Colonic mucosa (tissue), 4 donors: Measurements from ENCODE around the gene GALNT11. TPM values are rescaled to one million over a fixed set of nuclear protein-coding genes. Genes with fewer than 3 reads are reported as not detected.

Experiments
- DNase-seq: peaks from one replicate; pipeline ENCODE4 v3.0.0-alpha.2; 2020
- H3K27ac ChIP-seq: fragments of 200-600 bp; one replicate; pipeline ENCODE4 v1.8.0; 2021
- H3K27me3 ChIP-seq: fragments of 200-600 bp; one replicate; pipeline ENCODE4 v1.8.0; 2021
- H3K36me3 ChIP-seq: fragments of 200-600 bp; one replicate; pipeline ENCODE4 v1.8.0; 2021
- H3K4me1 ChIP-seq: fragments of 200-600 bp; one replicate; pipeline ENCODE4 v1.8.0; 2021; ENCODE audit warnings: mild to moderate bottlenecking
- H3K4me3 ChIP-seq: fragments of 200-600 bp; one replicate; pipeline ENCODE4 v1.8.0; 2021
- H3K9ac ChIP-seq, 2 donors: one replicate each; pipeline ENCODE4 v1.7.0; 2013; ENCODE audit warnings: control low read depth in 2 of 2, low read depth in 2 of 2, low read length in 2 of 2
- H3K9me3 ChIP-seq: fragments of 200-600 bp; one replicate; pipeline ENCODE4 v1.8.0; 2021
- intact Hi-C: fragments of 100-400 bp; cut with DNase I; formaldehyde crosslinking; loops from one replicate; pipeline ENCODE4 v1.14.1; 2022
- total RNA-seq, 2 donors: library from RNA; stranded (reverse); fragmentation: NEBNext Ultra II Directional in 1 of 2; extraction: Animal tissue kit (Norgen Biotek cat#: 25700) in 1 of 2; gene quantifications; one replicate each; pipeline ENCODE4 v1.2.1, GENCODE V29; 2021
- TF ChIP-seq, protein P1 (sequence below): fragments of 200-600 bp; IDR thresholded peaks from one replicate; pipeline ENCODE4 v1.8.0; 2022; ENCODE audit warnings: antibody characterized with exemption, mild to moderate bottlenecking
- donor health status: healthy.
- donor health status: DM: no; HTN: no; CAD: no.
- donor health status: DM: no; HTN: no; CAD: no.

Gene GALNT11
- 10 to 100 TPM; 18.5 to 20.8 TPM for total RNA-seq

DNA sequence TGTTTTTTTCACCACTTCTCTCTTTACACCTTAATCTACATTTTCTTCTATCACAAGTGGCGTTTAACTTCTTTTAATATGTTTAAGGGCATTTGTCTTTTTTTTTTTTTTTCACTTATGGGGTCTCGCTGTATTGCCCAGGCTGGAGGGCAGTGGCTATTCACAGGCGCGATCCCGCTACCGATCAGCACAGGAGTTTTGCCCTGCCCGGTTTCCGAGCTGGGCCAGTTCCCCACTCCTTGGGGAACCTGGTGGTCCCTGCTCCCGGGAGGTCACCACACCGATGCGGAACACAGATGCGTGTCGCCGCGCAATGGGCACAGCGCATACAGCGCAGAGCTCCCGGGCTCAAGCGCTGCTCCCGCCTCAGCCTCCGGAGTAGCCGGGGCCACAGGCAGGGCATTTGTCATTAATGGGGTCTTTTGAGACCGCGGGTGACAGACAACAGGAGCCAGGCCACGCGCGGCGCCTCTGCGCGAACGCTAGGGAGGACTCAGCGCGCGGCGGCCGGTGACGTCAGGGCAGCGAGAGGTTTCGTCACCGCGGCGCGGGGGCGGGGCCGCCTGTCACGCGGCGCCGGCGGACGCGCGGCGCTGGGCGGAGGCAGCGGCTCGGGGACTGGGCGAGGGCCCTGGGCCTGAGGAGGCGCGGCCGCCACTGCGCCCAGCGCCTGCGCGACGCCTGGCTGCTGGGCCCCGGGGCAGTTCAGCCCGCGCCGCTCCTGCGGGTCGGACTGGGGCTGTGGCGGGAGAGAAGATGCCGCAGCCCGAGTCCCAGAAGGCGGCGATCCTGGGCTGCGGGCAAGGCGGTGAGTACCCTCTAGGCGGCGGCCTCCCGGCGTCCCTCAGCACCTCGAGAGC lies at the start of gene GALNT11:
GALNT11 (plus strand) TSS at position 598 of the 860 bp plus-strand sequence. CDS start 68,554 bp downstream, outside the sequence.
- peak within 1 kb of the TSS; percentile 78 for H3K27ac ChIP-seq
- H3K9ac ChIP-seq, result peak within 1 kb of the TSS; percentile 80 to 96
- no peaks in the 10 kb centered on the region for H3K27me3 ChIP-seq
- H3K4me1 ChIP-seq, result peaks cover 7% of the 10 kb centered on the region
- TF ChIP-seq, protein P1, sequence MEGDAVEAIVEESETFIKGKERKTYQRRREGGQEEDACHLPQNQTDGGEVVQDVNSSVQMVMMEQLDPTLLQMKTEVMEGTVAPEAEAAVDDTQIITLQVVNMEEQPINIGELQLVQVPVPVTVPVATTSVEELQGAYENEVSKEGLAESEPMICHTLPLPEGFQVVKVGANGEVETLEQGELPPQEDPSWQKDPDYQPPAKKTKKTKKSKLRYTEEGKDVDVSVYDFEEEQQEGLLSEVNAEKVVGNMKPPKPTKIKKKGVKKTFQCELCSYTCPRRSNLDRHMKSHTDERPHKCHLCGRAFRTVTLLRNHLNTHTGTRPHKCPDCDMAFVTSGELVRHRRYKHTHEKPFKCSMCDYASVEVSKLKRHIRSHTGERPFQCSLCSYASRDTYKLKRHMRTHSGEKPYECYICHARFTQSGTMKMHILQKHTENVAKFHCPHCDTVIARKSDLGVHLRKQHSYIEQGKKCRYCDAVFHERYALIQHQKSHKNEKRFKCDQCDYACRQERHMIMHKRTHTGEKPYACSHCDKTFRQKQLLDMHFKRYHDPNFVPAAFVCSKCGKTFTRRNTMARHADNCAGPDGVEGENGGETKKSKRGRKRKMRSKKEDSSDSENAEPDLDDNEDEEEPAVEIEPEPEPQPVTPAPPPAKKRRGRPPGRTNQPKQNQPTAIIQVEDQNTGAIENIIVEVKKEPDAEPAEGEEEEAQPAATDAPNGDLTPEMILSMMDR, result no peak
- peak; percentile 83 for DNase-seq
- intact Hi-C loops, result no loop called here
- peak within 1 kb of the TSS; percentile 56 for H3K4me3 ChIP-seq
- H3K36me3 ChIP-seq, result no peaks in the 10 kb centered on the region
- no peaks in the 10 kb centered on the region for H3K9me3 ChIP-seq

DNA sequence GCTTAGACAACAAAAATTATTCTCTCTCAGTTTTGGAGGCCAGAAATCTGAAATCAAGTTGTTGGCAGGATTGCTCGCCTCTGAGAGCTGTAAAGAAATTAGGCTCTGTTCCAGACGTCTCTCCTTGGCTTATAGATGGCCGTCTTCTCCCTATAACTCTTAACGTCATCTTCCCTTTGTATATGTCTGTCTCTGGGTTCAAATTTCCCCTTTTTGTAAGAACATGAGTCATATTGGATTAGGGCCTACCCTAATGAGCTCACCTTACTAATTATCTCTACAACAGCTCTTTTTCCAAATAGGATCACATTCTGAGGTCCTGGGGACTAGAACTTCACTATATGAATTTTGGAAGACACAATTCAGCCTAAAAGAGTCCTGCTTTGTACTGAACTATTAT lies 46.9 kb upstream of the GALNT11 start:
- intact Hi-C loops, result no loop called here
- TF ChIP-seq, protein P1, result no peak
- no peaks in the 10 kb centered on the region for H3K27me3 ChIP-seq
- H3K9me3 ChIP-seq, result no peaks in the 10 kb centered on the region
- no peaks in the 10 kb centered on the region for H3K4me1 ChIP-seq
- H3K27ac ChIP-seq, result no peak overlapping the region
- no peak overlapping the region for H3K9ac ChIP-seq
- no peak overlapping the region for H3K4me3 ChIP-seq
- H3K36me3 ChIP-seq, result no peaks in the 10 kb centered on the region
- DNase-seq, result no peak

DNA sequence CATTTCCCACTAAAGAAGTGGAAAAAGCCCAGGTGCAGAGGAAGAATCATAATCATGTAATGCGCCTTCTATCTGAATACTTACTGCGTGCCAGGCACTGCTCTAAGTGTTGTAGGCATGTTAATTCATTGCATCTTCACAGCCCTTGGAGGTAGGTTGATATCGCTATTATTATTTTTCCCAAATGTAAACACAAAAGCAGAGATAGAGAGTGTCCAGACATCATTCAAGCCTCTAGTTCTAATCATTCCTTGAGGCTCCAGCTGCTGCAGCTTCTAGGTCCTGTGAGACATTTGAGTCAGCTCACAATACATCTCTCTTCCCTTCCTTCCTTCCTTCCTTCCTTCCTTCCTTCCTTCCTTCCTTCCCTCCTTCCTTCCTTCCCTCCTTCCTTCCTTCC lies 44.3 kb upstream of the GALNT11 start:
- Histone ChIP-seq H3K9ac (no peak overlapping the region), H3K9me3 (no peaks in the 10 kb centered on the region), H3K4me1 (no peaks in the 10 kb centered on the region), H3K27ac (no peak overlapping the region), H3K4me3 (no peak overlapping the region), H3K36me3 (no peaks in the 10 kb centered on the region), H3K27me3 (no peaks in the 10 kb centered on the region)
- intact Hi-C loops, result no loop called here
- DNase-seq, result no peak
- TF ChIP-seq, protein P1, result no peak

DNA sequence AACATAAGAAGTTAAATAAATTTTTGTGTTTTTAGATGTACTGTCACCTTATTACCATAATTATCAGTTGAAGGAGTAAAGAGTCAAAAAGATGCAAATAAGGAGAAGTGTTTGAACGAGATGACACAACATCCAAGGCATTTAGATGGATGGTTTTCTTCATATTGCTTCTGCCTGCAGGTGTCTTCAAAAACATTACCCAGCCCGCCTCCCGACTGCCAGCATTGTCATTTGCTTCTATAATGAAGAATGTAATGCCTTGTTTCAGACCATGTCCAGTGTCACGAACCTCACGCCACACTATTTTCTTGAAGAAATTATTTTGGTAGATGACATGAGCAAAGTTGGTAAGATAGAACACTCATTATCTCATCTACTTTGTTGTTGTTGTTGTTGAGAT lies 42.7 kb upstream of the GALNT11 start:
- DNase-seq, result no peak
- Histone ChIP-seq H3K9me3 (no peaks in the 10 kb centered on the region), H3K4me1 (no peaks in the 10 kb centered on the region), H3K27ac (no peak overlapping the region), H3K36me3 (no peaks in the 10 kb centered on the region), H3K4me3 (no peak overlapping the region), H3K27me3 (no peaks in the 10 kb centered on the region), H3K9ac (no peak overlapping the region)
- TF ChIP-seq, protein P1, result no peak
- intact Hi-C loops, result no loop called here

DNA sequence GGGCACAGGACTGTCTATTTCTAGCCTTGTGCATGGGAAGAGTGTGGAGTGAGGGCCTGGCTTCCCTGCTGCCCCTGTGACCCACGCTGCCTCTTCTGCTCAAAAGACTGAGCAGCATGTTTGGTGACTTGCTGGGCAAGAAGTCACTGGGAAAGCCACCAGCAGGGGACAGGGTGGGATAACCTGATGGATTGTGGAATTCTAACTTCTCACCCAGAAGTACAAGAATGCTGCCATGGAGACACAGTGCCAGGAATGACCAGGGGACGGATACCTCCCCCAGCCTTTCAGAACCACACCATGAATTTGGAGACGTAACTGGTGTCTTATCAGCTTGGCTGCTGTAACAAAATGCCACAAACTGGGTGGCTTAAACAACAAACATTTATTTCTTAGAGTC lies 40.9 kb upstream of the GALNT11 start:
- no peak for DNase-seq

More for the DNA sequence above, 40.9 kb upstream of the GALNT11 start:
- intact Hi-C loops, result no loop called here
- Histone ChIP-seq H3K4me3 (no peak overlapping the region), H3K9ac (no peak overlapping the region), H3K27ac (no peak overlapping the region), H3K9me3 (no peaks in the 10 kb centered on the region), H3K36me3 (no peaks in the 10 kb centered on the region), H3K27me3 (no peaks in the 10 kb centered on the region), H3K4me1 (no peaks in the 10 kb centered on the region)
- TF ChIP-seq, protein P1, result no peak
